Measurements from ENCODE around the gene IPO11.

Gene IPO11

DNA sequence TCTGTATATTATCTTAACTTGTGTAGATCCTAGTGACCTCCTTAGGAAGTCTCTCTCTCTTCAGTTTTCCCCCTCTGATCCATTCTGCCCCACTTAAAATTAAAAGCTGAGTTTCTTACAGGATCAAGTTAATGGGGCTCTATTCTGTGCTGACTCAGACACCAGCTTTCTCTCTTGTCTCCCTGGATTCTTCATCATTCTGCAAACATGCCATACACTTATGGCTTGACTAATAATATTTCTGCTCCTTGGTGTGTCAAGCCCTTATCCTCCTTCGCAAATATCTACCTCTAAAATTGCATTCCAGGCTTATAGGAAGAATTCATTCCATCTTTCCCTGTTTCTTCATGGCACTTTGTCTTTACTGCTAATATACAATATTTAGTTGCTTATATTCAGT, 184.1 kb downstream of the IPO11 start:
- H3K9ac ChIP-seq: no peak overlapping the region
- H3K27me3 ChIP-seq (ENCODE audit: control insufficient read depth, insufficient read depth, low read length): no peaks in the 10 kb centered on the region
- no peaks in the 10 kb centered on the region for H3K9me3 ChIP-seq (ENCODE audit: control insufficient read depth, low read length)
- no peak overlapping the region for H3K4me2 ChIP-seq (ENCODE audit: low read length)
- no peaks in the 10 kb centered on the region for H3K4me1 ChIP-seq
- TF ChIP-seq, protein P1, sequence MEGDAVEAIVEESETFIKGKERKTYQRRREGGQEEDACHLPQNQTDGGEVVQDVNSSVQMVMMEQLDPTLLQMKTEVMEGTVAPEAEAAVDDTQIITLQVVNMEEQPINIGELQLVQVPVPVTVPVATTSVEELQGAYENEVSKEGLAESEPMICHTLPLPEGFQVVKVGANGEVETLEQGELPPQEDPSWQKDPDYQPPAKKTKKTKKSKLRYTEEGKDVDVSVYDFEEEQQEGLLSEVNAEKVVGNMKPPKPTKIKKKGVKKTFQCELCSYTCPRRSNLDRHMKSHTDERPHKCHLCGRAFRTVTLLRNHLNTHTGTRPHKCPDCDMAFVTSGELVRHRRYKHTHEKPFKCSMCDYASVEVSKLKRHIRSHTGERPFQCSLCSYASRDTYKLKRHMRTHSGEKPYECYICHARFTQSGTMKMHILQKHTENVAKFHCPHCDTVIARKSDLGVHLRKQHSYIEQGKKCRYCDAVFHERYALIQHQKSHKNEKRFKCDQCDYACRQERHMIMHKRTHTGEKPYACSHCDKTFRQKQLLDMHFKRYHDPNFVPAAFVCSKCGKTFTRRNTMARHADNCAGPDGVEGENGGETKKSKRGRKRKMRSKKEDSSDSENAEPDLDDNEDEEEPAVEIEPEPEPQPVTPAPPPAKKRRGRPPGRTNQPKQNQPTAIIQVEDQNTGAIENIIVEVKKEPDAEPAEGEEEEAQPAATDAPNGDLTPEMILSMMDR (IDR thresholded peaks at IDR 0.05): no peak
- H3K36me3 ChIP-seq (ENCODE audit: control insufficient read depth, insufficient read depth, low read length): no peaks in the 10 kb centered on the region
- H3K27ac ChIP-seq: no peak overlapping the region
- H3K79me2 ChIP-seq: no peaks in the 10 kb centered on the region
- H3K4me3 ChIP-seq (ENCODE audit: low read depth, low read length): no peak overlapping the region
- no peak overlapping the region for H2AFZ ChIP-seq

DNA sequence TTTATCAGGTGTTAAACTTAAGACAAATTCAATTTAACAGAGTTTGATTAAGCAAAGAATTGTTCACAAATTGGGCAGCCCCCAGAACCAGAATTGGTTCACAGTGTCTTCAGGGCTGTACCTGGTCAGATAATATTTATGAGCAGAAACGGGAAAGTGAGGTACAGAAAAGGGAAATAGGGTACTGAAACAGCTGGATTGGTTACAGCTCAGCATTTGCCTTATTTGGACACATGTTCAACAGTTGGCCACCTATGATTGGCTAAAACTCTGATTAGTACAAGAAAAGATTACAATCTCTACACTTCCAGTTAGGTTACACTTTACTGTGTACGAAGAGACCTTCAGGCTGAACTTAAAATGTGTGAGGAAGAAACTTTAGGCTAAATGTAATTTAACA, 184.8 kb downstream of the IPO11 start:
- H3K9me3 ChIP-seq (ENCODE audit: control insufficient read depth, low read length): no peaks in the 10 kb centered on the region
- H3K36me3 ChIP-seq (ENCODE audit: control insufficient read depth, insufficient read depth, low read length): no peaks in the 10 kb centered on the region
- no peak overlapping the region for H2AFZ ChIP-seq
- H3K27ac ChIP-seq: no peak overlapping the region
- TF ChIP-seq, protein P1 (IDR thresholded peaks at IDR 0.05): no peak
- H3K79me2 ChIP-seq: no peaks in the 10 kb centered on the region
- H3K27me3 ChIP-seq (ENCODE audit: control insufficient read depth, insufficient read depth, low read length): no peaks in the 10 kb centered on the region
- H3K4me1 ChIP-seq: no peaks in the 10 kb centered on the region
- H3K9ac ChIP-seq: no peak overlapping the region
- no peak overlapping the region for H3K4me3 ChIP-seq (ENCODE audit: low read depth, low read length)
- H3K4me2 ChIP-seq (ENCODE audit: low read length): no peak overlapping the region

DNA sequence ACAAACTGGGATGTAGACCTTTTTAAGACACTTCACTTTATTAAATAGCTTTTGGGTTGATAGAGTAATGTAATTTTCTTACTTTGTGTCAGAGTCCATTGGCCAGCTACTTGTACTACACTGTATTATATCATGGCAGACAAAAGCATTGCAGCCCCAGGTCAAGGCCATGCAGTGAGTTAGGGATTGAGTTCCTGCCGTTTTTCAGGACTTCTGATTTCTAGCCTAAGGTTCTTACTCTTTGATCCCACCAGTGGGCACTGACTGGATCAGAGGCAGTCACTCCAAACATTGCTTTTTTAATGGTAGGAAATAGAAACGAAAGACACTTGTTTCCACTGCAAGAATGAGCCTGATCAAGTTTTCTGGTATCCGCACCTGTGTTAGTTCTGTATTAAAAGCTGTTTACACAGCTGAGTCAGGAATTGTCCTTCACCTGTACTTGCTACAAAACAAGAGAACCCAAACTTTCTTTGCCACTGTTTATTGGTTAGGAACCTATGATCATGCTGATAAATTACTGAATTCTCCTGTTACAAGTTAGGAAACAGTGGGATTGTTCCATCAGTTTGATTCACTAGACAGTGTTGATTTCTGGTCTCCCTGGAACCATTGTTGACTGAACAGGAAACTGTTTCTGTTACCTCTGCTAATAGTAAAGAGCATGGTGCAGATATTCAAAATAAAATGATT, 188.1 kb downstream of the IPO11 start:
- Histone ChIP-seq H3K79me2 (no peaks in the 10 kb centered on the region), H3K27ac (no peak overlapping the region), H3K4me3 (ENCODE audit: low read depth, low read length) (no peak overlapping the region), H3K36me3 (ENCODE audit: control insufficient read depth, insufficient read depth, low read length) (no peaks in the 10 kb centered on the region), H3K4me2 (ENCODE audit: low read length) (no peak overlapping the region), H2AFZ (no peak overlapping the region), H3K4me1 (no peaks in the 10 kb centered on the region), H3K9ac (no peak overlapping the region), H3K9me3 (ENCODE audit: control insufficient read depth, low read length) (no peaks in the 10 kb centered on the region), H3K27me3 (ENCODE audit: control insufficient read depth, insufficient read depth, low read length) (no peaks in the 10 kb centered on the region)
- TF ChIP-seq, protein P1 (IDR thresholded peaks at IDR 0.05): no peak

DNA sequence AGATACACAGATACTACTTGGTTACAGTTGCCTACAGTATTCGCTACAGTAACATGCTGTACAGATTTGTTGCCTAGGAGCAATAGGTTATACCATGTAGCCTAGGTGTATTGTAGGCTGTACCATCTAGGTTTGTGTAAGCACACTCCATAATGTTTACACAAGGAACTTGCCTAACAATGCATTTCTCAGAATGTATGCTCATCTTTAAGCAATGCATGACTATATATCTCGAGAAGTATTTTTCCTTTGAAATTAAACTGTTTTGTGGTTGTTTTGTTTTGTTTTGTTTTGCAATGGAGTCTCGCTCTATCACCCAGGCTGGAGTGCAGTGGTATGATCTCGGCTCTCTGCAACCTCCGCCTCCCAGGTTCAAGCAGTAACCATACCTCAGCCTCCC, 191.4 kb downstream of the IPO11 start:
- H3K79me2 ChIP-seq: no peaks in the 10 kb centered on the region
- TF ChIP-seq, protein P1 (IDR thresholded peaks at IDR 0.05): no peak
- H3K36me3 ChIP-seq (ENCODE audit: control insufficient read depth, insufficient read depth, low read length): no peaks in the 10 kb centered on the region
- no peak overlapping the region for H3K4me2 ChIP-seq (ENCODE audit: low read length)
- no peaks in the 10 kb centered on the region for H3K9me3 ChIP-seq (ENCODE audit: control insufficient read depth, low read length)
- no peak overlapping the region for H2AFZ ChIP-seq
- H3K9ac ChIP-seq: no peak overlapping the region
- H3K4me1 ChIP-seq: no peaks in the 10 kb centered on the region
- no peak overlapping the region for H3K4me3 ChIP-seq (ENCODE audit: low read depth, low read length)
- no peaks in the 10 kb centered on the region for H3K27me3 ChIP-seq (ENCODE audit: control insufficient read depth, insufficient read depth, low read length)
- no peak overlapping the region for H3K27ac ChIP-seq

DNA sequence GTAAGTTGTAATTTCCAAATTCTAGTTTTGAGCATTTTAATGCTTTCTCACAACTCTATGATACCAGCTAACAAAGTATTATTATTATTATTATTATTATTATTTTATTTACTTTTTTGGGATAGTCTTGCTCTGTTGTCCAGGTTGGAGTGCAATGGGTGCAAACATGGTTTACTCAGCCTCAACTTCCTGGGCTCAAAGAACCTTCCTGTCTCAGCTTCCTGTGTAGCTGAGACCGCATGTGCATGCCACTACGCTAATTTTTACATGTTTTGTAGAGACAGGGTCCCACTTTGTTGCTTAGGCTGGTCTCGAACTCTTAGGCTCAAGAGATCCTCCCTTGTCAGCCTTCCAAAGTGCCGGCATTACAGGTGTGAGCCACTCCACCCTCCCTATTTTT, 193.1 kb downstream of the IPO11 start:
- Histone ChIP-seq H3K36me3 (ENCODE audit: control insufficient read depth, insufficient read depth, low read length) (no peaks in the 10 kb centered on the region), H3K4me2 (ENCODE audit: low read length) (no peak overlapping the region), H3K9me3 (ENCODE audit: control insufficient read depth, low read length) (no peaks in the 10 kb centered on the region), H3K4me3 (ENCODE audit: low read depth, low read length) (no peak overlapping the region), H3K27ac (no peak overlapping the region), H3K4me1 (no peaks in the 10 kb centered on the region), H3K79me2 (no peaks in the 10 kb centered on the region), H2AFZ (no peak overlapping the region), H3K27me3 (ENCODE audit: control insufficient read depth, insufficient read depth, low read length) (no peaks in the 10 kb centered on the region), H3K9ac (no peak overlapping the region)
- TF ChIP-seq, protein P1 (IDR thresholded peaks at IDR 0.05): no peak

All from parathyroid adenoma (tissue), 2 donors.